Measurements from ENCODE around the gene MAD2L1BP.
A peak's percentile ranks its signal among the peaks of the same experiment; 100 is the strongest.
"Not testable (repeated sequence)": the region's sequence is repeated elsewhere in the genome, so short reads cannot be mapped to it uniquely, and the experiment has no call there.

Gene MAD2L1BP

DNA sequence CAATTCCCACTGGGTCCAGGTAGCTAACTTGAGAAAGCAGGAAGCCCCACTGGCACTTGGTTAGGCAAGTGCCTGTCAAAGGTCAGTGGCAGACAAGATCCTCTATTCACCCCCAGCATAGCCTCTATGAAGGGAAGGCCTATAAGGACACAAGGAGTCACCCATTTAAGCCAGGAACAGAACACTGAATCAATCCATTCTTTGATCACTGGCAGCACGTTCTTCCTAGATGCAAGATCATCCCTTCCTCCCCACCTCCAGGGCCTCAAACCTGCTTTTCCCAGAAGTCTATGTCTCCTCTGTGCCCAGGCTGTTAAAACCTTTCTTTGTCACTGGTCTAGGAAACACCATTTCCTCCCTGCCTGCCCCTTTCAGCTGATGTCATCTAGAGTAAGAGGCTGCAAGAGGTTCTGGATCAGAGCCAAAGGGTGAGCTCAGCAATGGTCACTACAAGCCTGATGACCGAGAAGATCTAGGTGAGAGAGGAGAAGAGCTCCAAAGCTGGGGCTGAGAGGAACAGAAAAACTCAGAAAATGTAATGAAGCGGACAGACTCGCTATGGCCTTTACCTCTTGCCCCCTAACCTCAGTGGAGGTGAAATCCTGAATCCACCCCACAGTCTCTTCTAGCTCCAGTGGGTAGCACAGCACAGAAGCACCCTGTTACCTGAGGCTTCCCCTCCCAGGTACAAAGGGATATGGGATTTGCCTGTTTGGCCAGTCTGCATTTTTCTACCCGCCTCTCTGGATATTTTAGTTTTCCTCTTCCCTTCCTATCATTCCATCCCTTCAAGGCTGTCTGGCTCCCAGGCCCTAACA lies 8.4 kb upstream of the MAD2L1BP start:
- no peak for DNase-seq

DNA sequence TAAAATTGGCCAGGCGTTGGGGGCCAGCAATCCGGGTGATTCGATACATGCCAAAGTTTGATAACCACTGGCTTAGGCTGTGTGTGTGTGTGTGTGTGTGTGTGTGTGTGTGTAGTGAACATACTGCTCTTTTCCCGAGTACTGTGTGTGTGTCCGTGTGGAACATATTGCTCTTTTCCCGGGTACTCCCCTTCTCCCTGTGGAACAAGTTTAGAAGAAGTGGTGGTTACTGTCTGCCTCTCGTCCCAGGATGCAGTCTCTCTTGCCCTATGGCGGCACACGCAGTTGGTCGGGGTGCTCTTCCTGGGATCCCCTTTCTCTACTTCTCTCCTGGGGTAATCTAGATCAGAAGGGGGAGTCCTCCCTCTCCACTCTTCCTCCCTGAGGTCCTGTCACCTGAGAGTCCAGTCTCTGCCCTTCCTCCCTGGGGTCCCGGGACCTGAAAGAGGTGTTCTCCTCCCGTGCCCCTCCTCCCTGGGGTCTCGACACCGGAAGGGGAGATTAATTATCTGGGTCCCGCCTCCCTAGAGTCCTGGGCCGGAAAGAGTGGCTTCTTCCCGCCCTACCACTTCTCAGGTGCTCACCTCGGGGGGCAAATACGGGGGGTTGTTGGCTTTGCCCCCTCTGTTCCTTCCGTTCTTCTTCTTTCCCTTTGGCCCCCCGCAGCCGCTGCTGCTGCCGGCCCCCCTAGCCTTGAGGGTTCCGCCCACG lies 7.1 kb upstream of the MAD2L1BP start:
- DNase-seq: peak; percentile 17

DNA sequence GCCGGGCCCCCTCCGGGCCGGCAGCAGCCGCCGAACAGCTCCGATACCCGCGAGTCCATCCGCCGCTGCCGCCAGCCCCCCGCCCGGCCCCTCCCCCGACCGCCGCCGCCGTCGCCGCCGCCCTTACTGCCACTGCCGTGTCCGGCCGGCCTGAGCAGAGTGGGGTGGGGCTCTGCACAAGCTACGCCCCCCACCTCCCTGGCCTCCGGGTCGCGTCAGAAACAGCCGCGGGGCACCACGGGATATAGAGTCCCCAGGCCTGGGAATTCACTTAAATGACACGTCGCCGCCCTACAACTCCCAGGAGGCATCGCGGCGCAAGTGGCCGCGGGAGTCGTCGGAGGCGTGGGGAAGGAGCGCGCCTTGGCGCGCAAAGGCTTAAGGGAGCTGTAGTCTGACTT lies 6.5 kb upstream of the MAD2L1BP start, which contains the start of gene GTPBP2:
GTPBP2 (minus strand) TSS at position 161 of the 401 bp plus-strand sequence; CDS start at position 59, 102 bp downstream.
- peak; percentile 94 for DNase-seq

DNA sequence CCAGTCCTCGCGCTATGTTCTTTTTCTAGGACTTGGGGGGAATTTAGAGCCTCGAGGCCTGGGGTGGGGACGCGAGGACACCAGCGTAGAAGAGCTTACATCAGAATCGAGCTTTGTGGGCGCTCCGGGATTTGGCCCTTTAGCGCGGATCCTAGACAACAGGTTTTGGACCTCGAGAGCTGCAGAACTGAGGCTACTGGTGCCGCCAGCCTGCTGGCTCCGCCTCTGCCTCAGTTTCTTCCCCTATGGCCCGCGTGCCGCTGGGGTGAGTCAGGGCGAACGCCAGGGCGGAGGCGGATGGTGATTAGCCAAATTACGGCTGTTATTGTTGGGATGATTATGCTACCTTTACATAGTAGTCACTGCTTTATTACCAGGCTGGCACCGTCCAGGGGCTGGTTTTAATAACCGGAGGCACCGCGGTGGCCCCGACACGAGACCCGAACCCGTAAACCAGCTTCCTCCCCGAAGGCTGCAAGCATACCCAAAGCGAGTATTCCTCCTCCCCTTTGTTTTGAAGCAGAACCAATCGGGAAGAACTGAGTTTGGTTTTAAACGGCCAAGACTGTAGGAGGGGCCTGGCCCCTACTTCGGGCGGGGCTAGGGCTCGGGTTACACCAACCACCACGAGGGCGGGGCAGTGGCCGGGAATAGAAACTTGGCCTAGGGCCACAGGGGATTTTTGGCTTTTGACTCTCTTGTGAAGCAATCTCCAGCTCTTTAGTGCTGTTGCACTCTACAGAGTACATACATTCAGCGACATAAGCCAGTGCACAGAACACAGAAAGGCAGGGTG lies 5.9 kb upstream of the MAD2L1BP start:
- peak; percentile 94 for DNase-seq

DNA sequence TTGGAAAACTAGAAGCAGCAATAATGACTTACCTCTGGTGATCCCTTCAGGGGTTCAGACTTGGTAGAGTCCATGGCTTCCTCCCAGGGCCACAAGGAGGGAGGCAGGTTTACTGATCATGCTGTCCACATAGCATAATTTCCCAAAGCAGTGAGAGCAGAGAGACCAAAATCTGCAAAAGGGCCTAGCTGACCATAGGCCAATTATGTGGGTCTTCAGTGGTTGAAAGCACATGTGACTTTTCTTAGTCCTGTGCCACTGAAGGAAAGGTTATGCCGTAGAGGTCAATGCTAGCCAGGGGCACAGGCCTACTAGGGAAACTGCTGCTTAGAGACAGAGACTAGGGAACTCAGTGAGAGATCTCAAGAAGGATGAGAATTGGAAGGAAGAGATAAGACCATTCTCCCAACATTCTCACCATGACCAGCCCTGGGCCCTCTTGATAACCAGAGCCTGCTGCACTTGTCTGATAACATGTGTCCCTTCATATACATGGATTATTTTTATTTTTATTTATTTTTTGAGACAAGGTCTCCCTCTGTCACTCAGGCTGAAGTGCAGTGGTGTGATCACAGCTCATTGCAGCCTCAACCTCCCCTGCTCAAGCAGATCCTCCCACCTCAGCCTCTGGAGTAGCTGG lies 4.5 kb upstream of the MAD2L1BP start:
- no peak for DNase-seq

DNA sequence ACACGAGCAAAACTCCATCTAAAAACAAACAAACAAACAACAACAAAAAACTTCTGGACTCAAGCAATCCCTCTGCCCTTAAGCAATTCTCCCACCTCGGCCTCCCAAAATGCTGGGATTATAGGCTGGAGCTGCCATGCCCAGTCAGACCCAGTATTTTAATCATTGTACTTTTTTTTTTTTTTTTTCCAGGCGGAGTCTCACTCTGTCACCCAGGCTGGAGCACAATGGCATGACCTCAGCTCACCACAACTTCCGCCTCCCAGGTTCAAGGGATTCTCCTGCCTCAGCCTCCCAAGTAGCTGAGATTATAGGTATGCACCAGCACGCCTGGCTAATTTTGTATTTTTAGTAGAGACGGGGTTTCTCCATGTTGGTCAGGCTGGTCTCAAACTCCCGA lies 2.6 kb upstream of the MAD2L1BP start:
- DNase-seq: not testable (repeated sequence)

DNA sequence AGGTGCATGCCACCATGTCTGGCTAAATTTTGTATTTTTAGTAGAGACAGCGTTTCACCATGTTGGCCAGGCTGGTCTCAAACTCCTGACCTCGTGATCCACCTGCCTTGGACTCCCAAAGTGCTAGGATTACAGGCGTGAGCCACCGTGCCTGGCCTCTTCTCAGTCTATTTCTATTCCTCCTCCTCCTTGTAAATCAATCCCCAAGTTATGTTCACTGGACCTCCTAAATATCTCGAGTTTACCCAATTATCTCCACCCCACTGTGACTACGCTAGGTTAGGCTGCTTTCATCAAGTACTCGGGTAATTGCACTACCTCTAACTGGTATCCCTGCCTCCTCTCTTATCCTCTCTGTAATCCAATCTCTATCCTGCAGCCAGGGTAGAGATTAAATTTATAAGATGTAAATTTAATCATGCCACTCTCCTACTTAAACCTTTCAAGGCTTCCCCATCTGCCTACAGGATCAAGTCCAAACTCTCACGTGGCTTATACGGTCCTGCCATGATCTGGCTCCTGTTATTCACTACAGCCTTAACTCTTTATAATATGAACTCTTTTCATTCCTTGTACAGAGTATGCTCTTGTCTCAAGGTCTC lies 837 bp upstream of the MAD2L1BP start:
- DNase-seq: no peak

DNA sequence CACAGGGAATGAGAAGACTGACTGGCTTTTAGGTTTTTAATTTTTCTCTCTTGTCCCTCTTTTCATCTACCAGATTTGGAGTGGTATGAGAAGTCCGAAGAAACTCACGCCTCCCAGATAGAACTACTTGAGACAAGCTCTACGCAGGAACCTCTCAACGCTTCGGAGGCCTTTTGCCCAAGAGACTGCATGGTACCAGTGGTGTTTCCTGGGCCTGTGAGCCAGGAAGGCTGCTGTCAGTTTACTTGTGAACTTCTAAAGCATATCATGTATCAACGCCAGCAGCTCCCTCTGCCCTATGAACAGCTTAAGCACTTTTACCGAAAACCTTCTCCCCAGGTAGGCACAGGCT lies 644 bp downstream of the MAD2L1BP start:
- no peak for DNase-seq

DNA sequence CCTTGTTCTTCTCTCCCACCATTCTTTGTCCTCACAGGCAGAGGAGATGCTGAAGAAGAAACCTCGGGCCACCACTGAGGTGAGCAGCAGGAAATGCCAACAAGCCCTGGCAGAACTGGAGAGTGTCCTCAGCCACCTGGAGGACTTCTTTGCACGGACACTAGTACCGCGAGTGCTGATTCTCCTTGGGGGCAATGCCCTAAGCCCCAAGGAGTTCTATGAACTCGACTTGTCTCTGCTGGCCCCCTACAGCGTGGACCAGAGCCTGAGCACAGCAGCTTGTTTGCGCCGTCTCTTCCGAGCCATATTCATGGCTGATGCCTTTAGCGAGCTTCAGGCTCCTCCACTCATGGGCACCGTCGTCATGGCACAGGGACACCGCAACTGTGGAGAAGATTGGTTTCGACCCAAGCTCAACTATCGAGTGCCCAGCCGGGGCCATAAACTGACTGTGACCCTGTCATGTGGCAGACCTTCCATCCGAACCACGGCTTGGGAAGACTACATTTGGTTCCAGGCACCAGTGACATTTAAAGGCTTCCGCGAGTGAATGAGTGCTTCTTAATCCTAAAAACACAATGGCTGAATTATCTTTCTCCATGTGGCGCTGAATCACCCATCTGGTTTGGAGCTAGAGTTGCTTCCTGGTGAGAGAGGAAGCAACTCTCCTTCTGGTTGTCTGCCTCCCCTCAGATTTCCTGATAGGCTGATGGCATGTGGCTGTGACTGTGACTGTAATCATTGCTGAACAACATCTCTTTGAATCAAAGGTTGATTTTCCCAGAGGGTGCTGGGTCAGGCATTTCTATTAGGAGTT lies 4.6 kb downstream of the MAD2L1BP start:
- DNase-seq: no peak

DNA sequence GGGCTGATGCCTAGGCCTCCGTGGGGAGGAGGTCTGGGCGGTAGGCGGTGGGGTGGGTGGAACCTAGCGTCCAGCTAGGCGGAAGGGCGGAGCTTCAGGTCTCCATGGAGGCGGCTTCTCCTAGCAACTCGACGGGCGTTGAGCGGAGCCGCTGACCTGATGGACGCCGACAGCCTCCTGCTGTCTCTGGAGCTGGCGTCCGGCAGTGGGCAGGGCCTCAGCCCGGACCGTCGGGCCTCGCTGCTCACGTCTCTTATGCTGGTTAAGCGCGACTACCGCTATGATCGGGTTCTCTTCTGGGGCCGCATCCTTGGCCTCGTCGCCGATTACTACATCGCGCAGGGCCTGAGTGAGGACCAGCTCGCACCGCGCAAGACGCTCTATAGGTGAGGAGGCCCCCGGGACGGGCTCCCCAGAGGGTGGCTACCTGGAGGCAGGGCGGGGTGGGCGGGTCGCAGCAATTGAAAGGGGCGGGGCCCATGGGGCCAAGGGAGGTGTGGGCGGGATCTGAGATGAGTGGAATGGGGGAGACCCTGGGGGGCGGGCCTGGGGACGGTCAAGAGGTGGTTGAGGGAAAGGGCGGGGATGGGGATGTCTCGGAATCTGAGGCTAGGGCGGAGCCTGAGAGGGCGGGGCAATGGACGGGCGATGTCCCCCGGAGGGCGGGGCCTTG lies 9.4 kb downstream of the MAD2L1BP start, which contains the start of gene RSPH9:
RSPH9 (plus strand) TSS at position 97 of the 673 bp plus-strand sequence; CDS start at position 160, 63 bp downstream.
- DNase-seq: no peak

DNA sequence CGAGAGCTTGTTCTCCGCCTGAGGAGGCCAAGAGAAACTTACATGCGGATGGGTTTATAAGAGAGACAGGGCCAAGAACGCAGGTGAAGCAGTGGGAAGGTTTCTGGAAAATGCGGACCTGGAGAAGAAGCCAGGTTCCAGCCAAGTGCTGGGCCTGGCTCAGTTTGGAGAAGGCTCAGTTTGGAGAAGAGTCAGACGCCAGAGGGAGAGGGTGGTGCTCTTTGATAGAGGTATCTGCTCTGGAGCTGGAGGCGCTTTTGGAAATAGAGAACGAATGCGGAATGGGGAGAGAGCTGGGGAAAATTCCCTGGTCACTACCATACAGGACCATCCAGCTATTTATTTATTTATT lies 9.9 kb downstream of the MAD2L1BP start:
- no peak for DNase-seq

DNA sequence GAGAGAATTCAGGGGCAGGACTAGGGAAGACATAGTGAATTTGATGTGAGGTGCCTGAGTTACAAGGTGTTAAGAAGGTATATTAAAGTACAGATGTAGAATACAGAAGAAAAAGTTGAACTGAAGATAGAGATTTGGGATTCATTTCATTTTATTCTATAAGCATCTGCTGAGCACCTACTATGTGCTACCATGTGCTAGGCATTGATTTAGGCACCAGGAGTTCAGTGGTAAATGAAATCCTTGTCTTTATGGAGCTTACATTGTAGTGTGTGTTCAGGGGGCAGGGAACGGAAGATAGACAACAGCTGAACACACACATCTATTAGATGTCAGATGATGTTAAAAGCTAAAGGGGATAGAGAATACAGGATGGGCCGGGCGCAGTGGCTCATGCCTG lies 12.0 kb downstream of the MAD2L1BP start:
- DNase-seq: no peak

DNA sequence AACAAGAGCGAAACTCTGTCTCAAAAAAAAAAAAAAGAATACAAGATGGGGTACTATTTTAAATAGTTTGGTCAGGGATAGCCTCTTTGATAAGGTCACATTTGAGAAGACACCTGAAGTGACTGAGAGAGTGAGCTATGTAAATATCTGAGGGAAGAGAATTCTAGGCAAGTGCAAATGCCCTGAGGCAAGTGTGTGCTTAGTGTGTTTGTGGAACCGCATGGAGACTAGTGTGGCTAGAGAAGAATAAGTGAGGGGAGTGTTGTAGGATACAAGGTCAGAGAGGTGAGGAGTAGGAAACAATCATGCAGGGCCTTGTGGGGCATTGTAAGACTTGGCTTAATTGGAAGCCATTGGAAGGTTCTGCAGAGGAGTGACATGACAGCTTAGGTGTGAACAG lies 12.6 kb downstream of the MAD2L1BP start:
- DNase-seq: no peak

DNA sequence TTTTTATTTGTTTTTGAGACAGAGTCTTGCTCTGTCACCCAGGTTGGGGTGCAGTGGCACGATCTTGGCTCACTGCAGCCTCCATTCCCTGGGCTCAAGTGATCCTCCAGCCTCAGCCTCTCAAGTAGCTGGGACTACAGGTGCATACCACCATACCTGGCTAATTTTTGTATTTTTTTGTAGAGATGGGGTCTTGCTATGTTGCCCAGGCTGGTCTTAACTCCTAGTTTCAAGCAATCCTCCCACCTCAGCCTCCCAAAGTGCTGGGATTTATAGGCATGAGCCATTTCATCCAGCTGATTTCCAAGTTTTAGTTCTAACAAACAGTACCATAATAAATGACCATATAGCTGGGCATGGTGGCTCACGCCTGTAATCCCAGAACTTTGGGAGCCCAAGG lies 17.2 kb downstream of the MAD2L1BP start:
- DNase-seq: not testable (repeated sequence)

DNA sequence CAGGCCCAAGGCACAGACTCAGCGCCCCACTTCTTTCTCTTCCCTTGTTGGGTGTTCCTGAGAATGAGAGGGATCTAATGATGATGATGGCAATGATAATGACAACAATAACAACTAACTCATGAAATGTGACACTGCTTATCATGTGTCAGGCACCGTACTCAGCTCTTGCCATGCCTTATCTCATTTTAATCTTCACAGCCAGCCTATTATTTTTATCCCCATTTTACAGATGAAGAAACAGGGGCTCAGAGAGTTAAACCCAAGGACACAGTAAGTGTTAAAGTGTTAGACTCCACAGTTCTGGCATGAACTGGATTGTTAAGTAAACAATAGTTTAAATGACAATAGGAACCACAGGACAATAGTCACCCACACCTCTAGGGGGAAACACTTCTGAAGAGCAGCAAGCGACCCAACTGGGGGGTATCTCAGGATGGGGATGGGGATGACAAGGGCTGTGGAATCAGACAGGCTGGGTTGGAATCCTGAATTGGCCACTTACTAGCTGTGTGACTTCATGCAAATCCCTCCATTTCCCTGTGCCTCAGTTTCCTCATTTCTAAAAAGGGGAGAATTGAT lies 21.7 kb downstream of the MAD2L1BP start:
- DNase-seq: no peak

DNA sequence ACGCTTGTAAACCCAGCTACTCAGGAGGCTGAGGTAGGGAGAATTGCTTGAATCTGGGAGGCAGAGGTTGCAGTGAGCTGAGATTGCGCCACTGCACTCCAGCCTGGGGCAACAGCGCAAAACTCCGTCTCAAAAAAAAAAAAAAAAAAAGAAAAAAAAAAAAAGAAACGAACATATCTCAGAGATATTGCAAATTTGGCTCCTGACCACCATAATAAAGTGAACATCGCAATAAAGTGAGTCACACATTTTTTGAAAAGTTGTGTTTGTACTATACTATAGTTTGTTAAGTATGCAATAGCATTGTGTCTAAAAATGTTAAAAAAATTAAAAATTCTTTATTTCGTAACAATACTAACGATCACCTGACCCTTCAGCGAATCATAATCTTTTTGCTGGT lies 22.5 kb downstream of the MAD2L1BP start:
- DNase-seq: no peak

DNA sequence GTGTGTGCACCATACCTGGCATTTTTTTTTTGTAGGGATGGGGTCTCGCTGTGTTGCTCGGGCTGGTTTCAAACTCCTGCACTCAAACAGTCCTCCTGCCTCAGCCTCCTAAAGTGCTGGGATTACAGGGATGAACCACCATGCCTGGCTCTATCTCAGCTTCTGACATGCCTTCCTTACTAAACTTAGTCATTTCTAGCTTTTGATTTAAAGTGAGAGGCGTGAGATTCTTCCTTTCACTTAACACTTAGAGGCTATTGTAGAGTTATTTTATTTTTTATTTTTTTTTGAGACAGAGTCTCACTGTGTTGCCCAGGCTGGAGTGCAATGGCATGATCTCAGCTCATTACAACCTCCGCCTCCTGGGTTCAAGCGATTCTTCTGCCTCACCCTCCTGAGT lies 27.3 kb downstream of the MAD2L1BP start:
- not testable (repeated sequence) for DNase-seq

DNA sequence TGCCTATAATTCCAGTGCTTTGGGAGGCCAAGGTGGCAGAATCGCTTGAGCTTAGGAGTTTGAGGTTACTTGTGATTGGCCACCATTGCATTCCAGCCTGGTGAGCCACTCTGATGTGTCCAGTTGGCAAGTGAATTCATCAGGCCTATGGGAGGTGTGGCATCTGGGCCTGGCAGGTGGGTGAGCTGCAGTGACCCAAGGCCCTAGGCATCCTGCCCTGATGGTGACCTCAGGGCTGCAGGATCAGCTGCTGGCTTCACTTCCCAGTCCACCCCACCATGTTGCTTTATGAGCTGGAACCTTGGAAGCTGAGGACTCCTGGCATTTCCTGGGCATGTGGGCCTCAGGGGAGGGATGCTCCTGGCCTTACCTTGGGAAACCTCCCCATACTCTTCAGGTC lies 29.7 kb downstream of the MAD2L1BP start:
- DNase-seq: no peak

DNA sequence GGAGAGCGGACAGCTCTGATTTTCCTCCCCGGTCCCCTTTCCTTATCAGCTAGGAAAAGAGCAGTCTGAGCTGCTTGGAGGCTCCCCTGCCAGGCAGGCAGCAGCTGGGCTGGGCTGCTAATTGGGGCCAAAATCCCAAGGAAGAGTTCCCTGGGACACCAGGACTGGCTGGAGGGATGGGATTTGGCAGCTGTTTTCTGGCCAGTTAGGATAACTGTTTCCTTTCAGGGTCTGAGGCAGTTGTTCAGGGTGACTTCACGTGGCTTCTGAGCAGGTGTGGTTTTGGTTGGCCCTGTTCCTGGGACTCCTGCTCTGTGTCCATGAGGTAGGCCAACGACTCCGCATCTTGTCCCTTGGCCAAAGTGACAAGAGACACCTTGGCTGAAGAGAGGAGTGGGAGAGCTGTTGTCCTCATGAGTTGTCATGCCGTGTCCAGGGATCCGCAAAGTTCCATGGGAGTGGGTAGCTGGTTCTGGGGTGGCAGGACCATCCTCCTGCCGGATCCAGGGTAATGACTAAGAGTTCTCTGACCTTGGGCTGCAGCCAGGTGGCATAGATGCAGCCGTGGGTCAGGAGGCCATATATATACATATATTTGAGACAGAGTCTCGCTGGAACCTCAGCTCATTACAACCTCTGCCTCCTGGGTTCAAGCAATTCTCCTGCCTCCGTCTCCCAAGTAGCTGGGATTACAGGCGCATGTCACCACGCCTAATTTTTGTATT lies 30.7 kb downstream of the MAD2L1BP start:
- no peak for DNase-seq
